GM19035 (cell line): ENCODE results near the gene SHROOM4.

Source experiments
- ATAC-seq: cut with Tn5 transposase; IDR thresholded peaks from one replicate; pipeline ENCODE4 v1.9.1; 2021; ENCODE audit not compliant: unreplicated experiment

SHROOM4 gene

GRCh38 chrX:50711907-50712306, 102.1 kb downstream of the SHROOM4 start:
- no peak for ATAC-seq

GRCh38 chrX:50707955-50708699, 105.9 kb downstream of the SHROOM4 start:
- no peak for ATAC-seq

GRCh38 chrX:50707405-50707804, 106.6 kb downstream of the SHROOM4 start:
- no peak for ATAC-seq

GRCh38 chrX:50705042-50705441, 109.0 kb downstream of the SHROOM4 start:
- ATAC-seq, result no peak

GRCh38 chrX:50704360-50704759, 109.6 kb downstream of the SHROOM4 start:
- ATAC-seq, result no peak

- no peak for ATAC-seq
These were observed 113.1 kb downstream of the SHROOM4 start for GRCh38 chrX:50700921-50701320.

GRCh38 chrX:50698944-50699343, 115.0 kb downstream of the SHROOM4 start:
- no peak for ATAC-seq

- no peak for ATAC-seq
These were observed 116.3 kb downstream of the SHROOM4 start for GRCh38 chrX:50697691-50698090.

GRCh38 chrX:50691820-50692219, 122.2 kb downstream of the SHROOM4 start:
- ATAC-seq, result peak; percentile 80

GRCh38 chrX:50684871-50685270, 129.1 kb downstream of the SHROOM4 start:
- ATAC-seq, result no peak

- no peak for ATAC-seq
These were observed 133.0 kb downstream of the SHROOM4 start for GRCh38 chrX:50680990-50681389.

- ATAC-seq, result no peak
These were observed 136.2 kb downstream of the SHROOM4 start for GRCh38 chrX:50677789-50678188.

GRCh38 chrX:50671661-50672060, 142.3 kb downstream of the SHROOM4 start:
- no peak for ATAC-seq

GRCh38 chrX:50668860-50669259, 145.1 kb downstream of the SHROOM4 start:
- ATAC-seq, result no peak

- ATAC-seq, result no peak
These were observed 165.8 kb downstream of the SHROOM4 start for GRCh38 chrX:50648156-50648555.

- ATAC-seq, result no peak
These were observed 169.5 kb downstream of the SHROOM4 start for GRCh38 chrX:50644496-50644895.

- no peak for ATAC-seq
These were observed 170.4 kb downstream of the SHROOM4 start for GRCh38 chrX:50643525-50644137.

- ATAC-seq, result no peak
These were observed 175.9 kb downstream of the SHROOM4 start for GRCh38 chrX:50638123-50638522.

GRCh38 chrX:50635817-50636365, 178.1 kb downstream of the SHROOM4 start:
- no peak for ATAC-seq

- ATAC-seq, result no peak
These were observed 178.8 kb downstream of the SHROOM4 start for GRCh38 chrX:50635162-50635561.

- ATAC-seq, result no peak
These were observed 184.2 kb downstream of the SHROOM4 start for GRCh38 chrX:50629774-50630173.

GRCh38 chrX:50627696-50628095, 186.3 kb downstream of the SHROOM4 start:
- ATAC-seq, result no peak
